Measurements from ENCODE around the gene KLF8. TPM values are rescaled to one million over a fixed set of nuclear protein-coding genes. Genes with fewer than 3 reads are reported as not detected.

The KLF8 gene
- total RNA-seq, 1 donor from 2014 or later, result 0.99 TPM

- no peak for DNase-seq (ENCODE audit: extremely low read depth, low read depth, low spot score)
Measured at GRCh38 chrX:56308726-56309125, 76.6 kb downstream of the KLF8 start.

GRCh38 chrX:56309881-56310280 is 77.7 kb downstream of the KLF8 start:
- DNase-seq (ENCODE audit: extremely low read depth, low read depth, low spot score), result no peak

- DNase-seq (ENCODE audit: extremely low read depth, low read depth, low spot score), result no peak
Measured at GRCh38 chrX:56310581-56310980, 78.4 kb downstream of the KLF8 start.

DNA sequence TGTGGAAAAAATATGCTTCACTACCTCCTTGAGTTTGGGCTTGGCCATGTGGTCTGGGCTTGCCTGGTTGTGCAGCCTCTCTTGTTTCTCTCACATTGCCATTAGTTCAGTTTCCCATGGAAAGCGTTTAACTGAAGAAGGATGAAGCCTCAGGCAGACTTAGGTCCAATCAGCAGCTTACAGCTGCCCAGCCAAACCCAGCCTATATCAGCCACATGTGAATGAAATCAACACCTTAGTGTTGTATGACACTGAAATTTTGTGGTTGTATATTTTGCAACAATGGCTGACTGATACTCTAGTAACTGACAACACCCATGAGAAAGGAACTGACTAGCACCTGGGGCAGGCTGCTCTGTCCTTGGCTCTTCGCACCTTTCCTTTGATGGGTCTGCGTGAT is 81.2 kb downstream of the KLF8 start:
- DNase-seq (ENCODE audit: extremely low read depth, low read depth, low spot score), result no peak

DNA sequence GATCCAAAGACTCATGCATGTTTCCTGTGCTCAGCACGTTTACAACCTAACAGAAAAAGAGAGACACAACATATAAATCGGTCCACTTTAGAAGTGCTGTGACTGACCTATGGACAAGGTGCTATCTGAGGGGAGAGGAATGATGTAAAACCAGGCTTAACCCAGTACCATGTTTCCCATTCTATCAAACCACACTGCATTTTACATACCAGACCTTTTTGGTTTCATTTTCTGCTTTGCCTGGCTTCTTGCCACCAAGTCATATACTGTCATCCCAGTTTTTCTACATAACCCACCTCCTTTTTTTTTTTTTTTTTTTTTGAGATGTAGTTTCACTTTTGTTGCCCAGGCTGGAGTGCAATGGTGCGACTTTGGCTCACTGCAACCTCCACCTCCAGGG is 82.2 kb downstream of the KLF8 start:
- no peak for DNase-seq (ENCODE audit: extremely low read depth, low read depth, low spot score)

GRCh38 chrX:56318076-56318475 is 85.9 kb downstream of the KLF8 start:
- no peak for DNase-seq (ENCODE audit: extremely low read depth, low read depth, low spot score)

- DNase-seq (ENCODE audit: extremely low read depth, low read depth, low spot score), result no peak
Measured at GRCh38 chrX:56319165-56319564, 87.0 kb downstream of the KLF8 start.

Measured in glomerular endothelial cell (primary cell).